ENCODE data around the gene SLC4A5. TPM values are rescaled to one million over a fixed set of nuclear protein-coding genes. Genes with fewer than 3 reads are reported as not detected.

SLC4A5 gene
- total RNA-seq, 1 donor, result 0.36 TPM

DNA sequence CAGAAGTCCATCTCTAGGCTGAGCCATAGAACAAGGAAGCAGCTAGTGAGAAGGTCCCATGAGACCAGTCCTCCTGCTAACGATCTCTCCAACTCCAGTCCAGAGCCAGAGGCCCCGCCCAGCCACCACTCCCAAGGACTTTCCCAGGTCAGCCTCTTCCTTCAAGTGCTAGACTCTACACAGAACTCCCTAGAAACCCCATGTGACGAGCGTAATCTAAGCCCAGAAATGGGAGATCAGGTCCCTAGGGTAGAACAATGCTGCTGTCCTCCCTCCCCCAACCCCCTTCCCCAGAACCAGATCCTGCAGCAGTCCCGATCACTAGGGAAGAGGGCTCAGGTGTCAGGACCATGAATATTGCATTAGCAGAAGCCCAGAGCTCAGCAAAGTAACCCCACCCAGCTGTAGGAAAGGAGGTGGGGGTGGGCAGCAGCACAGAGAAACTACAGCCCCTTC is 30.0 kb upstream of the SLC4A5 start:
- peaks cover 6% of the 10 kb centered on the region for H3K4me1 ChIP-seq (ENCODE audit: insufficient read depth, low read length)
- no peaks in the 10 kb centered on the region for H3K27me3 ChIP-seq (ENCODE audit: insufficient read depth, low read length)
- H2AFZ ChIP-seq (ENCODE audit: low read length), result no peak overlapping the region
- H4K20me1 ChIP-seq (ENCODE audit: insufficient read depth, low read length), result peaks cover 32% of the 10 kb centered on the region
- TF ChIP-seq CTCF (IDR thresholded peaks at IDR 0.05; ENCODE audit: extremely low read depth, low read depth, low read length), result no peak
- no peaks in the 10 kb centered on the region for H3K9me3 ChIP-seq (ENCODE audit: low read depth, low read length)
- no peak overlapping the region for H3K27ac ChIP-seq (ENCODE audit: low read depth, low read length)
- DNase-seq (ENCODE audit: insufficient read length, low spot score, missing footprints), result peak; percentile 90
- H3K36me3 ChIP-seq (ENCODE audit: insufficient read depth, low read length), result peaks cover 65% of the 10 kb centered on the region
- no peak overlapping the region for H3K4me2 ChIP-seq (ENCODE audit: insufficient read depth, low read length)
- peaks cover 62% of the 10 kb centered on the region for H3K79me2 ChIP-seq (ENCODE audit: insufficient read depth, low read length)
- no peak overlapping the region for H3K4me3 ChIP-seq (ENCODE audit: insufficient read depth, low read length)

GRCh38 chr2:74372674-74373073 is 29.5 kb upstream of the SLC4A5 start:
- Histone ChIP-seq H3K79me2 (ENCODE audit: insufficient read depth, low read length) (peaks cover 57% of the 10 kb centered on the region), H2AFZ (ENCODE audit: low read length) (no peak overlapping the region), H3K4me3 (ENCODE audit: insufficient read depth, low read length) (no peak overlapping the region), H3K4me1 (ENCODE audit: insufficient read depth, low read length) (peaks cover 6% of the 10 kb centered on the region), H3K36me3 (ENCODE audit: insufficient read depth, low read length) (peaks cover 65% of the 10 kb centered on the region), H4K20me1 (ENCODE audit: insufficient read depth, low read length) (peaks cover 27% of the 10 kb centered on the region), H3K27ac (ENCODE audit: low read depth, low read length) (peak overlapping the region; percentile 17), H3K9me3 (ENCODE audit: low read depth, low read length) (no peaks in the 10 kb centered on the region), H3K27me3 (ENCODE audit: insufficient read depth, low read length) (no peaks in the 10 kb centered on the region), H3K4me2 (ENCODE audit: insufficient read depth, low read length) (no peak overlapping the region)
- no peak for TF ChIP-seq CTCF (IDR thresholded peaks at IDR 0.05; ENCODE audit: extremely low read depth, low read depth, low read length)
- peak; percentile 45 for DNase-seq (ENCODE audit: insufficient read length, low spot score, missing footprints)

DNA sequence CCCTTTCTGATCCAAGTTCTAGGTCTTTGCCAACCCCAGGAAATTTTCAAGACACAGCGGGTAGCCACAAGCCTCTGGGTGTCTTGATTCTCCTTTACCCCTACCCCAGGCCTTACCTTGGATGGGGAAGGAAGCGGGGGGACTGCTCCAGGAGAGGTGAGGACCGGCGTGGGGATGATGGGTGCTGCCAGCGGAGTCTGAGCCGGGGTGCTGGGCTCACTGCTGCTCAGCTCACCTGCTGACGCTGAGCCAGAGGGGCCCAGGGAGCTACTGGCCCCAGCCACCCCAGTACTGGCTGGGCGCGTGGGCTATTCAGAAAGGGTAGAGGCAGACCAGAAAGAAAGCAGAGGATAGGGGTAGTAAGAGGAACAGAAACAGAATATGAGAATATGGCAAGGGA is 28.2 kb upstream of the SLC4A5 start:
- no peak for TF ChIP-seq CTCF (IDR thresholded peaks at IDR 0.05; ENCODE audit: extremely low read depth, low read depth, low read length)
- Histone ChIP-seq H2AFZ (ENCODE audit: low read length) (no peak overlapping the region), H4K20me1 (ENCODE audit: insufficient read depth, low read length) (peaks cover 22% of the 10 kb centered on the region), H3K4me3 (ENCODE audit: insufficient read depth, low read length) (no peak overlapping the region), H3K79me2 (ENCODE audit: insufficient read depth, low read length) (peaks cover 44% of the 10 kb centered on the region), H3K36me3 (ENCODE audit: insufficient read depth, low read length) (peaks cover 65% of the 10 kb centered on the region), H3K9me3 (ENCODE audit: low read depth, low read length) (no peaks in the 10 kb centered on the region), H3K27ac (ENCODE audit: low read depth, low read length) (no peak overlapping the region), H3K4me1 (ENCODE audit: insufficient read depth, low read length) (peaks cover 6% of the 10 kb centered on the region), H3K4me2 (ENCODE audit: insufficient read depth, low read length) (no peak overlapping the region), H3K27me3 (ENCODE audit: insufficient read depth, low read length) (no peaks in the 10 kb centered on the region)
- peak; percentile 34 for DNase-seq (ENCODE audit: insufficient read length, low spot score, missing footprints)

- no peak overlapping the region for H2AFZ ChIP-seq (ENCODE audit: low read length)
- H3K4me3 ChIP-seq (ENCODE audit: insufficient read depth, low read length), result no peak overlapping the region
- no peak for TF ChIP-seq CTCF (IDR thresholded peaks at IDR 0.05; ENCODE audit: extremely low read depth, low read depth, low read length)
- H3K27ac ChIP-seq (ENCODE audit: low read depth, low read length), result no peak overlapping the region
- DNase-seq (ENCODE audit: insufficient read length, low spot score, missing footprints), result peak; percentile 10
- H3K4me1 ChIP-seq (ENCODE audit: insufficient read depth, low read length), result peaks cover 6% of the 10 kb centered on the region
- H3K27me3 ChIP-seq (ENCODE audit: insufficient read depth, low read length), result no peaks in the 10 kb centered on the region
- peaks cover 30% of the 10 kb centered on the region for H3K79me2 ChIP-seq (ENCODE audit: insufficient read depth, low read length)
- H3K9me3 ChIP-seq (ENCODE audit: low read depth, low read length), result no peaks in the 10 kb centered on the region
- no peak overlapping the region for H3K4me2 ChIP-seq (ENCODE audit: insufficient read depth, low read length)
- peaks cover 68% of the 10 kb centered on the region for H3K36me3 ChIP-seq (ENCODE audit: insufficient read depth, low read length)
- H4K20me1 ChIP-seq (ENCODE audit: insufficient read depth, low read length), result peaks cover 13% of the 10 kb centered on the region
These were observed 26.8 kb upstream of the SLC4A5 start for GRCh38 chr2:74369976-74370375.

All from osteoblast (primary cell).